ENCODE data around the gene KYAT1. TPM values are rescaled to one million over a fixed set of nuclear protein-coding genes. Genes with fewer than 3 reads are reported as not detected.

The KYAT1 gene
- total RNA-seq, 1 experiment from 2014 or later = 7.8 TPM

DNA sequence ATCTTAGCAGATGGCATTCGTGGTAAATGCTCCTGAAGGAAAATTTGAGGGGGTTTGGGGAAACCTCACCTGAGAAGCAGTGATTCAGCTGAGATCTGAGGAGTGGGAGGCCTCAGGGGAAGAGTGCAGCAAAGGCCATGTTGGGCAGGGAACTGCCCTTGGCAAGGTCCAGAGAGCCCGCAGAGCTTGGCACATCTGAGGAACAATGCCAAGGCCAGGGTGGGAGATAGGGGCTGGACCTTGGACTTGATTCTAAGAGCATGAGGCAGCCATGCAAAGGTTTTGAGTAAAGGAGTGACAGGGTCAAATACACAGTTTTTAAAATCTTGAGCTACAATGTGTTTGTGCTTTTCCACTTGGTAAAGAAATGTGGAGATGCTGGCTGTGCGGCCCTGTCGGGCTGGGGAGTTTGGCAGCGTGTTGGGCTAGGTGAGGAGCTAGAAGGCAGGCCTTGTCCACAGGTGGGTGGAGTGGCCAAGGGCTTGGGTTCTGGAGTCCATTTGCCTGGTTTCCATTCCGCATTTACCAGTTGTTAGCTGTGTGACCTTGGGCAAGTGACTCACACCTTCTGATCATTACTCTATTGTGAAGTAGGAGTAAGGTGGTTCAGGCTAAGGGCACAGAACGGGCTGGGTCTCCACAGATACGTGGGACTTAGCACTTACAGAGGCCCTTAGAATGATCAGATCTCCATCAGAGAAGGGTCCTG, 88.6 kb downstream of the KYAT1 start:
- Histone ChIP-seq H3K4me1 (no peaks in the 10 kb centered on the region), H3K27me3 (replicated peaks; ENCODE audit: control insufficient read depth, insufficient read depth, low read length) (no peaks in the 10 kb centered on the region), H3K9me3 (no peaks in the 10 kb centered on the region), H3K4me3 (ENCODE audit: low read depth, low read length) (no peak overlapping the region), H3K36me3 (ENCODE audit: control insufficient read depth, insufficient read depth, low read length) (no peaks in the 10 kb centered on the region; the same call in 1 of the 2 replicates)
- H3K27me3 Mint-ChIP-seq (ENCODE audit: insufficient read depth, unreplicated experiment) = no peaks in the 10 kb centered on the region
- BruUV-seq (replicated peaks) = no TSS peak
- no peaks in the 10 kb centered on the region for H3K9me3 Mint-ChIP-seq (ENCODE audit: unreplicated experiment)
- POLR2A ChIA-PET = interaction anchor here (0.5 kb wide), 1 partner anchor 126 kb away, joined by 4 read pairs; no protein-coding TSS in a partner anchor
- peaks cover 12% of the 10 kb centered on the region for H3K36me3 Mint-ChIP-seq (ENCODE audit: insufficient read depth, unreplicated experiment)
- TF ChIP-seq, protein P1, sequence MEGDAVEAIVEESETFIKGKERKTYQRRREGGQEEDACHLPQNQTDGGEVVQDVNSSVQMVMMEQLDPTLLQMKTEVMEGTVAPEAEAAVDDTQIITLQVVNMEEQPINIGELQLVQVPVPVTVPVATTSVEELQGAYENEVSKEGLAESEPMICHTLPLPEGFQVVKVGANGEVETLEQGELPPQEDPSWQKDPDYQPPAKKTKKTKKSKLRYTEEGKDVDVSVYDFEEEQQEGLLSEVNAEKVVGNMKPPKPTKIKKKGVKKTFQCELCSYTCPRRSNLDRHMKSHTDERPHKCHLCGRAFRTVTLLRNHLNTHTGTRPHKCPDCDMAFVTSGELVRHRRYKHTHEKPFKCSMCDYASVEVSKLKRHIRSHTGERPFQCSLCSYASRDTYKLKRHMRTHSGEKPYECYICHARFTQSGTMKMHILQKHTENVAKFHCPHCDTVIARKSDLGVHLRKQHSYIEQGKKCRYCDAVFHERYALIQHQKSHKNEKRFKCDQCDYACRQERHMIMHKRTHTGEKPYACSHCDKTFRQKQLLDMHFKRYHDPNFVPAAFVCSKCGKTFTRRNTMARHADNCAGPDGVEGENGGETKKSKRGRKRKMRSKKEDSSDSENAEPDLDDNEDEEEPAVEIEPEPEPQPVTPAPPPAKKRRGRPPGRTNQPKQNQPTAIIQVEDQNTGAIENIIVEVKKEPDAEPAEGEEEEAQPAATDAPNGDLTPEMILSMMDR (IDR thresholded peaks at IDR 0.05; ENCODE audit: insufficient read depth in 1 of 2, low read depth in 1 of 2, low read length in 1 of 2, severe bottlenecking in 1 of 2, unreplicated experiment in 1 of 2) = no peak
- H3K4me3 Mint-ChIP-seq (ENCODE audit: unreplicated experiment) = no peak overlapping the region
- no peak for DNase-seq
- H3K27ac Mint-ChIP-seq (ENCODE audit: unreplicated experiment) = no peak overlapping the region
- CTCF ChIA-PET = interaction anchor here (0.6 to 0.7 kb wide), 2 partner anchors 21 to 235 kb away, joined by 3 to 8 read pairs; partner anchors contain the start of gene SH3GLB2
- intact Hi-C loops (cut with micrococcal nuclease; ENCODE audit: unreplicated experiment) = no loop called here
- H3K4me1 Mint-ChIP-seq (ENCODE audit: low read depth, unreplicated experiment) = peaks cover 5% of the 10 kb centered on the region

DNA sequence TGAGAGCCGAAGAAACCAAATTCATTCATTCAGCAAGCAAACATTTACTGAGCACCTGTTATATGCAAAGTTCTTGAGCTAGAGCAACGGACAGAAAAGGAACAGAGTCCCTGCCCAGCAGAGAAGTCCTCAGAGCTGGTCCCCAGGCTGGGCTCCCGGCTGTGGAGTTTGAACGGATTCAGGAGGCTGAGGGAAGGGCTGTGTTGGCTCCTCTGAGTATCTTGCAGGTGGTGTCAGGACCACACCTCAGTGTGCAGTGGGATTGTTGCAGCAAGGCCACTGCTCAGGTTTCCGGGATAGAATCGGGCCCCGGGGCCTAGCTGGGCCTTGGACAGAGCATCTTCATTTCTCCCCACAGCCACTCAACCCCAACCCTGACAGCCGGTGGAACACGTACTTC, 89.6 kb downstream of the KYAT1 start:
- Mint-ChIP-seq H3K27me3 (ENCODE audit: insufficient read depth, unreplicated experiment) (no peaks in the 10 kb centered on the region), H3K27ac (ENCODE audit: unreplicated experiment) (no peak overlapping the region), H3K4me3 (ENCODE audit: unreplicated experiment) (no peak overlapping the region), H3K9me3 (ENCODE audit: unreplicated experiment) (no peaks in the 10 kb centered on the region), H3K36me3 (ENCODE audit: insufficient read depth, unreplicated experiment) (peaks cover 9% of the 10 kb centered on the region), H3K4me1 (ENCODE audit: low read depth, unreplicated experiment) (peaks cover 5% of the 10 kb centered on the region)
- intact Hi-C loops (cut with micrococcal nuclease; ENCODE audit: unreplicated experiment) = no loop called here
- H3K27me3 ChIP-seq (replicated peaks; ENCODE audit: control insufficient read depth, insufficient read depth, low read length) = no peaks in the 10 kb centered on the region
- CTCF ChIA-PET = no interaction called here
- TF ChIP-seq, protein P1 (IDR thresholded peaks at IDR 0.05; ENCODE audit: insufficient read depth in 1 of 2, low read depth in 1 of 2, low read length in 1 of 2, severe bottlenecking in 1 of 2, unreplicated experiment in 1 of 2) = no peak
- POLR2A ChIA-PET = no interaction called here
- no peak overlapping the region for H3K4me3 ChIP-seq (ENCODE audit: low read depth, low read length)
- no peaks in the 10 kb centered on the region for H3K9me3 ChIP-seq
- DNase-seq = no peak
- no peaks in the 10 kb centered on the region; the same call in 1 of the 2 replicates for H3K36me3 ChIP-seq (ENCODE audit: control insufficient read depth, insufficient read depth, low read length)
- H3K4me1 ChIP-seq = no peaks in the 10 kb centered on the region
- no TSS peak for BruUV-seq (replicated peaks)

DNA sequence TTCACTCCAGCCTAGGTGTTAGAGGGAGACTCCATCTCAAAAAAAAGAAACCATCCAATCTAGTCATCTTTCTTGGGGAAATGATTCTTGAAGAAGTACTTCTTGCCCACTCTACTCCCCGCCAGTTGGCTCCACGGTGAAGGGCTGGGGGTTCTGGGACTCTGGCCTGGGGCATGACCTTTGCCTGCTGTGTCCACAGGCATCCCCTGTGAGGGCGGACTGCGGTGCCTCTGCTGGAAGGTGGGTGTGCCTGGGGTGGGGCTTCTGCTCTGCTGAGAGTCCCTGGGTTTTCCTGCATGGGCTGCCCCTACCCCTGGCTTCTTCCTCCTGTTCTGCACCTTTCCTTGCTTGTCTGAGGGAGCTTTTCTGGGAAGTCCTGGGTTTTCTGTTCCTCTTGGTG, 91.2 kb downstream of the KYAT1 start:
- Mint-ChIP-seq H3K27ac (ENCODE audit: unreplicated experiment) (no peak overlapping the region), H3K9me3 (ENCODE audit: unreplicated experiment) (no peaks in the 10 kb centered on the region), H3K4me3 (ENCODE audit: unreplicated experiment) (no peak overlapping the region), H3K4me1 (ENCODE audit: low read depth, unreplicated experiment) (peaks cover 5% of the 10 kb centered on the region), H3K27me3 (ENCODE audit: insufficient read depth, unreplicated experiment) (no peaks in the 10 kb centered on the region), H3K36me3 (ENCODE audit: insufficient read depth, unreplicated experiment) (peaks cover 13% of the 10 kb centered on the region)
- POLR2A ChIA-PET = no interaction called here
- TF ChIP-seq, protein P1 (IDR thresholded peaks at IDR 0.05; ENCODE audit: insufficient read depth in 1 of 2, low read depth in 1 of 2, low read length in 1 of 2, severe bottlenecking in 1 of 2, unreplicated experiment in 1 of 2) = no peak
- Histone ChIP-seq H3K27me3 (replicated peaks; ENCODE audit: control insufficient read depth, insufficient read depth, low read length) (no peaks in the 10 kb centered on the region), H3K36me3 (ENCODE audit: control insufficient read depth, insufficient read depth, low read length) (no peaks in the 10 kb centered on the region; the same call in 1 of the 2 replicates), H3K4me3 (ENCODE audit: low read depth, low read length) (no peak overlapping the region), H3K9me3 (no peaks in the 10 kb centered on the region), H3K4me1 (peaks cover 6% of the 10 kb centered on the region; the same call in 1 of the 2 replicates)
- CTCF ChIA-PET = no interaction called here
- DNase-seq = no peak
- intact Hi-C loops (cut with micrococcal nuclease; ENCODE audit: unreplicated experiment) = no loop called here
- BruUV-seq (replicated peaks) = no TSS peak

All from Caco-2 (cell line).